ENCODE results near the gene LARP1. TPM values are rescaled to one million over a fixed set of nuclear protein-coding genes. Genes with fewer than 3 reads are reported as not detected.
"Not testable (repeated sequence)": the region's sequence is repeated elsewhere in the genome, so short reads cannot be mapped to it uniquely, and the experiment has no call there.

LARP1 gene
- total and polyA plus RNA-seq, 9 of the 15 experiments (the other 6 are each of a cell fraction or from before 2014, with no cell fraction given): 22.6 to 300 (median 92.0) TPM

- TF ChIP-seq STAT5B (CRISPR knock-in tag; IDR thresholded peaks at IDR 0.05): no peak
Measured at GRCh38 chr5:154728939-154729588, 26.1 kb upstream of the LARP1 start (continued).

GRCh38 chr5:154729613-154730012 is 25.6 kb upstream of the LARP1 start:
- Histone ChIP-seq H3K79me2 (ENCODE audit: control insufficient read depth, insufficient read depth, low read length) (no peaks in the 10 kb centered on the region), H3K9me3 (replicated peaks; ENCODE audit: control insufficient read depth, insufficient read depth, low read depth, low read length) (no peaks in the 10 kb centered on the region), H2AFZ (ENCODE audit: low read depth, low read length) (no peak overlapping the region), H3K4me3 (no peak overlapping the region), H3K4me2 (ENCODE audit: insufficient read depth, low read length) (no peak overlapping the region), H3K27ac (ENCODE audit: extremely low read depth, low read depth, low read length) (no peak overlapping the region), H3K27me3 (ENCODE audit: control insufficient read depth in 2 of 2, insufficient read depth in 2 of 2, low read length in 2 of 2) (no peaks in the 10 kb centered on the region), H3K4me1 (replicated peaks in 1 of 2; ENCODE audit: control insufficient read depth in 2 of 2, insufficient read depth in 2 of 2, low read length in 2 of 2) (peaks cover 0 to 3% of the 10 kb centered on the region in 2 experiments; a peak in 3 of 5 replicates), H3K9ac (ENCODE audit: insufficient read depth in 1 of 2, low read depth in 2 of 2, low read length in 2 of 2) (no peak overlapping the region), H3K9me1 (ENCODE audit: control insufficient read depth, insufficient read depth, low read length) (no peaks in the 10 kb centered on the region), H4K20me1 (replicated peaks; ENCODE audit: control insufficient read depth, insufficient read depth, low read length) (no peaks in the 10 kb centered on the region), H3K36me3 (ENCODE audit: control insufficient read depth, insufficient read depth, low read length) (no peaks in the 10 kb centered on the region)
- intact Hi-C loops (cut with micrococcal nuclease): no loop called here
- BruUV-seq (replicated peaks): no TSS peak
- 45% methylated on average over 3 of the region's 3 CpGs for WGBS (ENCODE audit: insufficient coverage, low coverage, missing lambda C conversion rate)
- DNase-seq (ENCODE audit: extremely low read depth in 1 of 4, low spot score in 3 of 4) (no peak), ATAC-seq (no peak), FAIRE-seq (no peak)
- POLR2A ChIA-PET: interaction anchor here (1.4 kb wide), 1 partner anchor 10 kb away, joined by 3 read pairs; no protein-coding TSS in a partner anchor
- in situ Hi-C loops (cut with MboI): no loop called here
- CTCF ChIA-PET (ENCODE audit: low intra/inter-chr PET ratio): no interaction called here
- TF ChIP-seq NFIC (IDR thresholded peaks at IDR 0.05) (peak; percentile 63), NCOA1 (IDR thresholded peaks at IDR 0.05; ENCODE audit: low read depth) (no peak)

GRCh38 chr5:154730761-154731160 is 24.4 kb upstream of the LARP1 start:
- H3K4me1 ChIP-seq (replicated peaks in 1 of 2; ENCODE audit: control insufficient read depth in 2 of 2, insufficient read depth in 2 of 2, low read length in 2 of 2); H3K9me3 ChIP-seq (replicated peaks; ENCODE audit: control insufficient read depth, insufficient read depth, low read depth, low read length); H3K9ac ChIP-seq (ENCODE audit: insufficient read depth in 1 of 2, low read depth in 2 of 2, low read length in 2 of 2); CTCF ChIA-PET (ENCODE audit: low intra/inter-chr PET ratio); intact Hi-C loops (cut with micrococcal nuclease); H3K4me2 ChIP-seq (ENCODE audit: insufficient read depth, low read length); H3K9me1 ChIP-seq (ENCODE audit: control insufficient read depth, insufficient read depth, low read length); H3K79me2 ChIP-seq (ENCODE audit: control insufficient read depth, insufficient read depth, low read length); BruUV-seq (replicated peaks); H3K4me3 ChIP-seq; H2AFZ ChIP-seq (ENCODE audit: low read depth, low read length); H4K20me1 ChIP-seq (replicated peaks; ENCODE audit: control insufficient read depth, insufficient read depth, low read length); in situ Hi-C loops (cut with MboI); DNase-seq (ENCODE audit: extremely low read depth in 1 of 4, low spot score in 3 of 4); FAIRE-seq; H3K36me3 ChIP-seq (ENCODE audit: control insufficient read depth, insufficient read depth, low read length); H3K27me3 ChIP-seq (ENCODE audit: control insufficient read depth in 2 of 2, insufficient read depth in 2 of 2, low read length in 2 of 2); H3K27ac ChIP-seq (ENCODE audit: extremely low read depth, low read depth, low read length); ATAC-seq: not testable (repeated sequence)
- POLR2A ChIA-PET: interaction anchor here (1.4 kb wide), 1 partner anchor 9 kb away, joined by 3 read pairs; no protein-coding TSS in a partner anchor
- WGBS (ENCODE audit: insufficient coverage, low coverage, missing lambda C conversion rate): 72% methylated on average over 5 of the region's 8 CpGs
